ENCODE measurements around the gene CSGALNACT2. TPM values are rescaled to one million over a fixed set of nuclear protein-coding genes. Genes with fewer than 3 reads are reported as not detected.
A peak's percentile ranks its signal among the peaks of the same experiment; 100 is the strongest.
"Not testable (repeated sequence)": the region's sequence is repeated elsewhere in the genome, so short reads cannot be mapped to it uniquely, and the experiment has no call there.

The CSGALNACT2 gene
- 10 to 100 TPM; 28.7 to 38.8 TPM for total RNA-seq

GRCh38 chr10:43138021-43138756, at the start of gene CSGALNACT2:
CSGALNACT2 (plus strand) TSS chr10:43138445; CDS start chr10:43155150, 16,705 bp downstream.
- Mint-ChIP-seq H3K9me3 (no peaks in the 10 kb centered on the region), H3K36me3 (peaks cover 14 to 35% of the 10 kb centered on the region in 2 donors), H3K27ac (peak within 1 kb of the TSS; percentile 96 to 100)
- ATAC-seq (peak; percentile 73 to 78), DNase-seq (ENCODE audit: low spot score in 2 of 2) (peak; percentile 87 to 94)

GRCh38 chr10:43089519-43089918, 48.7 kb upstream of the CSGALNACT2 start:
- ATAC-seq, result no peak
- no peaks in the 10 kb centered on the region for H3K36me3 Mint-ChIP-seq
- DNase-seq (ENCODE audit: low spot score in 2 of 2), result no peak
- peaks cover 0 to 4% of the 10 kb centered on the region in 2 donors for H3K9me3 Mint-ChIP-seq
- no peak overlapping the region for H3K27ac Mint-ChIP-seq

- DNase-seq (ENCODE audit: low spot score in 2 of 2) (no peak), ATAC-seq (no peak)
- no peak overlapping the region for H3K27ac Mint-ChIP-seq
- no peaks in the 10 kb centered on the region for H3K36me3 Mint-ChIP-seq
- H3K9me3 Mint-ChIP-seq, result peaks cover 0 to 4% of the 10 kb centered on the region in 2 donors
Measured at GRCh38 chr10:43090188-43090587, 48.1 kb upstream of the CSGALNACT2 start.

- no peak for ATAC-seq
- DNase-seq (ENCODE audit: low spot score in 2 of 2), result no peak
- Mint-ChIP-seq H3K36me3 (no peaks in the 10 kb centered on the region), H3K9me3 (peaks cover 0 to 4% of the 10 kb centered on the region in 2 donors), H3K27ac (no peak overlapping the region)
Measured at GRCh38 chr10:43090664-43091063, 47.6 kb upstream of the CSGALNACT2 start.

GRCh38 chr10:43091846-43092245, 46.4 kb upstream of the CSGALNACT2 start:
- H3K9me3 Mint-ChIP-seq, result peaks cover 0 to 4% of the 10 kb centered on the region in 2 donors
- ATAC-seq, result no peak
- H3K36me3 Mint-ChIP-seq, result no peaks in the 10 kb centered on the region
- H3K27ac Mint-ChIP-seq, result peak overlapping the region in 1 of 2 donors; percentile 47
- DNase-seq (ENCODE audit: low spot score in 2 of 2), result no peak

GRCh38 chr10:43093423-43094076, 44.7 kb upstream of the CSGALNACT2 start:
- H3K36me3 Mint-ChIP-seq, result no peaks in the 10 kb centered on the region
- ATAC-seq (peak in 1 of 2 donors; percentile 37), DNase-seq (ENCODE audit: low spot score in 2 of 2) (no peak)
- H3K9me3 Mint-ChIP-seq, result no peaks in the 10 kb centered on the region
- H3K27ac Mint-ChIP-seq, result no peak overlapping the region

- ATAC-seq (no peak), DNase-seq (ENCODE audit: low spot score in 2 of 2) (no peak)
- Mint-ChIP-seq H3K36me3 (no peaks in the 10 kb centered on the region), H3K9me3 (no peaks in the 10 kb centered on the region), H3K27ac (no peak overlapping the region)
Measured at GRCh38 chr10:43094085-43094484, 44.2 kb upstream of the CSGALNACT2 start.

- ATAC-seq; DNase-seq (ENCODE audit: low spot score in 2 of 2); H3K27ac Mint-ChIP-seq; H3K36me3 Mint-ChIP-seq; H3K9me3 Mint-ChIP-seq: not testable (repeated sequence)
Measured at GRCh38 chr10:43099339-43099738, 38.9 kb upstream of the CSGALNACT2 start.

- Mint-ChIP-seq H3K9me3 (no peaks in the 10 kb centered on the region), H3K36me3 (no peaks in the 10 kb centered on the region), H3K27ac (no peak overlapping the region)
- DNase-seq (ENCODE audit: low spot score in 2 of 2), result no peak
- ATAC-seq, result no peak
Measured at GRCh38 chr10:43099928-43100327, 38.3 kb upstream of the CSGALNACT2 start.

- no peak for ATAC-seq
- Mint-ChIP-seq H3K36me3 (no peaks in the 10 kb centered on the region), H3K9me3 (no peaks in the 10 kb centered on the region), H3K27ac (no peak overlapping the region)
- no peak for DNase-seq (ENCODE audit: low spot score in 2 of 2)
Measured at GRCh38 chr10:43100366-43100765, 37.9 kb upstream of the CSGALNACT2 start.

- no peak for DNase-seq (ENCODE audit: low spot score in 2 of 2)
- no peak for ATAC-seq
- Mint-ChIP-seq H3K9me3 (no peaks in the 10 kb centered on the region), H3K27ac (no peak overlapping the region), H3K36me3 (no peaks in the 10 kb centered on the region)
Measured at GRCh38 chr10:43102063-43102828, 36.0 kb upstream of the CSGALNACT2 start.

GRCh38 chr10:43105102-43105955, 32.9 kb upstream of the CSGALNACT2 start:
- DNase-seq (ENCODE audit: low spot score in 2 of 2) (peak; percentile 82 to 93), ATAC-seq (peak; percentile 92)
- no peaks in the 10 kb centered on the region for H3K36me3 Mint-ChIP-seq
- no peak overlapping the region for H3K27ac Mint-ChIP-seq
- H3K9me3 Mint-ChIP-seq, result no peaks in the 10 kb centered on the region

GRCh38 chr10:43105956-43106229, 32.4 kb upstream of the CSGALNACT2 start:
- ATAC-seq, result no peak
- H3K36me3 Mint-ChIP-seq, result no peaks in the 10 kb centered on the region
- H3K9me3 Mint-ChIP-seq, result no peaks in the 10 kb centered on the region
- DNase-seq (ENCODE audit: low spot score in 2 of 2), result no peak
- H3K27ac Mint-ChIP-seq, result no peak overlapping the region

GRCh38 chr10:43106256-43107091, 31.8 kb upstream of the CSGALNACT2 start:
- Mint-ChIP-seq H3K27ac (no peak overlapping the region), H3K9me3 (no peaks in the 10 kb centered on the region), H3K36me3 (no peaks in the 10 kb centered on the region)
- ATAC-seq (no peak), DNase-seq (ENCODE audit: low spot score in 2 of 2) (no peak)

- no peak for DNase-seq (ENCODE audit: low spot score in 2 of 2)
- no peak overlapping the region for H3K27ac Mint-ChIP-seq
Measured at GRCh38 chr10:43108951-43109350, 29.3 kb upstream of the CSGALNACT2 start.

More at GRCh38 chr10:43108951-43109350, 29.3 kb upstream of the CSGALNACT2 start:
- no peaks in the 10 kb centered on the region for H3K36me3 Mint-ChIP-seq
- H3K9me3 Mint-ChIP-seq, result no peaks in the 10 kb centered on the region
- no peak for ATAC-seq

Data from activated naive CD4-positive, alpha-beta T cell treated with anti-CD3 and anti-CD28 coated beads, Interleukin-2, amount 50 U/mL, for 72 hours (primary cell).